Myocyte (in vitro differentiated cells): ENCODE measurements around the gene PDP2. TPM values are rescaled to one million over a fixed set of nuclear protein-coding genes. Genes with fewer than 3 reads are reported as not detected.
"Not testable (repeated sequence)": the region's sequence is repeated elsewhere in the genome, so short reads cannot be mapped to it uniquely, and the experiment has no call there.

Experiments
- DNase-seq: peaks from one replicate; pipeline ENCODE4 v3.0.0-alpha.2; 2012; ENCODE audit warnings: low read depth
- total RNA-seq: library from RNA; depleted of rRNA; stranded (reverse); fragments of >200 nt; gene quantifications from 2 replicates; pipeline ENCODE4 v1.2.3, GENCODE V29; 2014

Gene PDP2
- total RNA-seq, 1 donor from 2014 or later = 4.6 TPM

GRCh38 chr16:66881964-66882508 is 1.7 kb downstream of the PDP2 start:
- DNase-seq = no peak

- no peak for DNase-seq
These were observed 2.4 kb downstream of the PDP2 start for GRCh38 chr16:66882702-66883101.

GRCh38 chr16:66885491-66885890 is 5.2 kb downstream of the PDP2 start:
- DNase-seq = no peak

- DNase-seq = no peak
These were observed 6.0 kb downstream of the PDP2 start for GRCh38 chr16:66886321-66886720.

GRCh38 chr16:66886914-66887313 is 6.6 kb downstream of the PDP2 start:
- no peak for DNase-seq

GRCh38 chr16:66888647-66889615 is 8.6 kb downstream of the PDP2 start:
- no peak for DNase-seq

- DNase-seq = no peak
These were observed 9.3 kb downstream of the PDP2 start for GRCh38 chr16:66889622-66890021.

GRCh38 chr16:66890799-66891198 is 10.5 kb downstream of the PDP2 start:
- no peak for DNase-seq

- DNase-seq = no peak
These were observed 11.0 kb downstream of the PDP2 start for GRCh38 chr16:66891360-66891759.

GRCh38 chr16:66891797-66892196 is 11.5 kb downstream of the PDP2 start:
- DNase-seq = no peak

GRCh38 chr16:66894055-66894454 is 13.7 kb downstream of the PDP2 start:
- DNase-seq = no peak

- DNase-seq = peak; percentile 89
These were observed 14.8 kb downstream of the PDP2 start for GRCh38 chr16:66894948-66895688.

- no peak for DNase-seq
These were observed 15.3 kb downstream of the PDP2 start for GRCh38 chr16:66895689-66895979.

GRCh38 chr16:66895999-66896398 is 15.7 kb downstream of the PDP2 start:
- no peak for DNase-seq

- not testable (repeated sequence) for DNase-seq
These were observed 16.4 kb downstream of the PDP2 start for GRCh38 chr16:66896682-66897081.

GRCh38 chr16:66898207-66898606 is 17.9 kb downstream of the PDP2 start:
- DNase-seq = peak; percentile 57

GRCh38 chr16:66898933-66899309 is 18.6 kb downstream of the PDP2 start:
- no peak for DNase-seq

GRCh38 chr16:66899310-66899944 is 19.1 kb downstream of the PDP2 start:
- DNase-seq = peak; percentile 57

- peak; percentile 92 for DNase-seq
These were observed 19.8 kb downstream of the PDP2 start for GRCh38 chr16:66899945-66900710.

GRCh38 chr16:66900721-66901441 is 20.6 kb downstream of the PDP2 start:
- DNase-seq = peak; percentile 84
